SH-SY5Y (cell line): ENCODE results near the gene NCBP2.

Experiments
- GATA2 ChIP-seq: IDR thresholded peaks from 2 replicates; pipeline ENCODE4 v1.6.1; 2011; ENCODE audit warnings: mild to moderate bottlenecking, low read depth, low read length
- GATA3 ChIP-seq: IDR thresholded peaks from 2 replicates; pipeline ENCODE4 v1.6.1; 2011; ENCODE audit warnings: low read depth, mild to moderate bottlenecking, low read length, moderate library complexity

GRCh38 chr3:196927571-196928453 lies 14.5 kb downstream of the NCBP2 start:
- TF ChIP-seq GATA3 (no peak), GATA2 (no peak)
